Neuronal stem cell (in vitro differentiated cells): ENCODE data around the gene PACS2.

ENCODE experiments used
- DNase-seq: peaks from one replicate; pipeline ENCODE4 v3.0.0-alpha.2; 2013; ENCODE audit warnings: low spot score
- H2AFZ ChIP-seq: one replicate; pipeline ENCODE4 v1.6.1; 2013; ENCODE audit warnings: mild to moderate bottlenecking, low read length, inconsistent platforms
- H2AK5ac ChIP-seq: 2 replicates; pipeline ENCODE4 v1.6.1; 2013; ENCODE audit warnings: low read depth, mild to moderate bottlenecking, inconsistent platforms, low read length, moderate library complexity, mixed read lengths
- H2BK120ac ChIP-seq: 2 replicates; pipeline ENCODE4 v1.6.1; 2013; ENCODE audit warnings: low read depth, mild to moderate bottlenecking, inconsistent platforms, low read length, moderate library complexity, mixed read lengths
- H2BK12ac ChIP-seq: one replicate; pipeline ENCODE4 v1.6.1; 2013; ENCODE audit warnings: low read length, inconsistent platforms
- H2BK15ac ChIP-seq: 2 replicates; pipeline ENCODE4 v1.6.1; 2013; ENCODE audit warnings: mild to moderate bottlenecking, low read length, inconsistent platforms, mixed read lengths
- H2BK5ac ChIP-seq: one replicate; pipeline ENCODE4 v1.6.1; 2013; ENCODE audit warnings: inconsistent platforms, mild to moderate bottlenecking, low read length, moderate library complexity
- H3K14ac ChIP-seq: one replicate; pipeline ENCODE4 v1.6.1; 2013; ENCODE audit warnings: low read length, inconsistent platforms
- H3K18ac ChIP-seq: 2 replicates; pipeline ENCODE4 v1.6.1; 2013; ENCODE audit warnings: low read length, inconsistent platforms
- H3K23ac ChIP-seq: 2 replicates; pipeline ENCODE4 v1.6.1; 2013; ENCODE audit warnings: low read depth, mild to moderate bottlenecking, mixed read lengths, low read length, inconsistent platforms; ENCODE audit not compliant: poor library complexity
- H3K27ac ChIP-seq: replicated peaks from 3 replicates; pipeline ENCODE4 v1.5.1; 2013; ENCODE audit warnings: low read length, inconsistent platforms
- H3K27me3 ChIP-seq, 3 experiments: 2 replicates each; pipeline ENCODE4 v1.6.1; 2013; ENCODE audit warnings: low read length in 3 of 3, mild to moderate bottlenecking in 2 of 3, inconsistent platforms in 1 of 3, low read depth in 1 of 3, mixed read lengths in 1 of 3, moderate library complexity in 1 of 3; ENCODE audit not compliant: control insufficient read depth in 3 of 3, insufficient read depth in 3 of 3
- H3K36me3 ChIP-seq, 2 donors: replicated peaks in 1 of 2; 2 replicates each; pipeline ENCODE4 v1.6.1; 2013; ENCODE audit warnings: low read length in 2 of 2; ENCODE audit not compliant: control insufficient read depth in 2 of 2, insufficient read depth in 2 of 2
- H3K4ac ChIP-seq: 2 replicates; pipeline ENCODE4 v1.6.1; 2013; ENCODE audit warnings: inconsistent platforms, mild to moderate bottlenecking, low read length, moderate library complexity
- H3K4me1 ChIP-seq, 2 donors: 1 replicate in 1 of 2; 2 replicates in 1 of 2; pipeline ENCODE4 v1.6.1; 2013; ENCODE audit warnings: low read length in 2 of 2, low read depth in 1 of 2; ENCODE audit not compliant: control insufficient read depth in 2 of 2, insufficient read depth in 1 of 2
- H3K4me2 ChIP-seq: one replicate; pipeline ENCODE4 v1.6.1; 2013; ENCODE audit warnings: mild to moderate bottlenecking, low read length, inconsistent platforms; ENCODE audit not compliant: insufficient read depth, poor library complexity, severe bottlenecking
- H3K4me3 ChIP-seq, 2 donors: 2 replicates each; pipeline ENCODE4 v1.5.1; 2013; ENCODE audit warnings: low read length in 2 of 2, mild to moderate bottlenecking in 2 of 2, inconsistent platforms in 1 of 2, moderate library complexity in 1 of 2
- H3K79me1 ChIP-seq: one replicate; pipeline ENCODE4 v1.6.1; 2013; ENCODE audit warnings: low read depth, mild to moderate bottlenecking, inconsistent platforms, low read length, moderate library complexity
- H3K9ac ChIP-seq: one replicate; pipeline ENCODE4 v1.6.1; 2013; ENCODE audit warnings: mild to moderate bottlenecking, low read depth, low read length, inconsistent platforms; ENCODE audit not compliant: poor library complexity
- H3K9me3 ChIP-seq, 2 donors: replicated peaks in 1 of 2; 2 replicates each; pipeline versions ENCODE3 to v1.6.1; 2013; ENCODE audit warnings: low read length in 2 of 2, mild to moderate bottlenecking in 2 of 2, inconsistent platforms in 1 of 2, low read depth in 1 of 2, mixed read lengths in 1 of 2, moderate library complexity in 1 of 2; ENCODE audit not compliant: control insufficient read depth in 2 of 2, insufficient read depth in 1 of 2
- H4K8ac ChIP-seq: one replicate; pipeline ENCODE4 v1.6.1; 2013; ENCODE audit warnings: low read depth, mild to moderate bottlenecking, inconsistent platforms, low read length, moderate library complexity
- H4K91ac ChIP-seq: one replicate; pipeline ENCODE4 v1.6.1; 2013; ENCODE audit warnings: low read length, low read depth, mild to moderate bottlenecking, inconsistent platforms; ENCODE audit not compliant: poor library complexity
- WGBS, 2 donors: extraction: QIAGEN DNeasy Blood & Tissue Kit; methylation state at CpG; one replicate each; pipeline ENCODE4 v1.1.7; 2013; ENCODE audit warnings: missing lambda C conversion rate in 2 of 2, mixed read lengths in 1 of 2; ENCODE audit not compliant: insufficient read length in 2 of 2, insufficient replicate concordance in 1 of 2; ENCODE audit errors: extremely low coverage in 2 of 2; 5-methylcytosine and 5-hydroxymethylcytosine counted together

The PACS2 gene

DNA sequence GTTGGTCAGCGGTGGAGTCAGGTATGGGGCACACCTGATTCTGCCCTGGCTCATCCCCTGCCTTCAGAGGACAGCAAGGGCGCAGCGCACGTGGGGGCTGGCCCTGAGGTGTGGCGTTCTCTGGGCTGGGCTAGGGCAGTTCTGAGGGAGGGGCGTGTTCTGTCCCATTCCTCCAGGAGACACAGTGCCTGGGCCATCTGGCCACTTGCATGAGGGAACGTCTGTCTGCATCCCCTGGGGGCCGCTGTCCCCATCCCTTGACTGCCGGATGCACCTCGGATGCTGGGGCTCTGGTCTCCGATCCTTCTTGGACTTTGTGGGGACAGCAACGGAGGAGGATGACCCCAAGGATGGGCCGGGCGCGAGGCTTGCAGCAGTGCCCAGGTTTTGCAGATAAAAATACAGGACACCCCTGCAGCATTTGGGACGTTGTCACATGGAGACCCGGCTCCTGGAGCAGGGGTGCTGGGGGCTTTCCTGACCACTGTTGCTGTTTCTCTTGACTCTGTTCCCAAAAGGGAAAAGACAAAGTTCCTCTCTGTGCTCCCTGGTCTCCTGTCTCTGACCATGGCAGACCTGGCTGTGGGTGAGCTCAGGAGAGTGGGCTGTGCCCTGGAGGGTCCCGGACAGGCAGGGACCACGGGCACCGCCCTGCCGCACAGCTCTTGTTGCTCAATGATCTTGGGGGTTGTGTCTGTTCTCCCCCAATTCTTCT, 112.0 kb downstream of the PACS2 start:
- H3K23ac ChIP-seq: no peak overlapping the region
- H3K4me2 ChIP-seq: no peak overlapping the region
- H2BK12ac ChIP-seq: no peak overlapping the region
- H2BK120ac ChIP-seq: no peak overlapping the region
- H3K4me1 ChIP-seq: peaks cover 5 to 6% of the 10 kb centered on the region in 2 donors
- H3K27me3 ChIP-seq: no peaks in the 10 kb centered on the region
- no peak overlapping the region for H2BK5ac ChIP-seq
- no peak overlapping the region for H2AFZ ChIP-seq
- H4K91ac ChIP-seq: no peak overlapping the region
- no peak overlapping the region for H3K27ac ChIP-seq
- H3K9ac ChIP-seq: peak overlapping the region; percentile 22
- H3K4ac ChIP-seq: no peak overlapping the region
- no peak overlapping the region for H2AK5ac ChIP-seq
- no peak overlapping the region for H3K14ac ChIP-seq
- H4K8ac ChIP-seq: no peak overlapping the region
- peak overlapping the region in 1 of 2 donors; percentile 59 for H3K4me3 ChIP-seq
- H3K36me3 ChIP-seq: peaks cover 30 to 80% of the 10 kb centered on the region in 2 donors
- H2BK15ac ChIP-seq: no peak overlapping the region
- DNase-seq: no peak
- no CpG with 5 or more reads among the region's 21 CpGs for WGBS, 2 donors
- H3K79me1 ChIP-seq: peaks cover 26% of the 10 kb centered on the region
- H3K9me3 ChIP-seq: peaks cover 15 to 38% of the 10 kb centered on the region in 2 donors
- H3K18ac ChIP-seq: no peak overlapping the region

DNA sequence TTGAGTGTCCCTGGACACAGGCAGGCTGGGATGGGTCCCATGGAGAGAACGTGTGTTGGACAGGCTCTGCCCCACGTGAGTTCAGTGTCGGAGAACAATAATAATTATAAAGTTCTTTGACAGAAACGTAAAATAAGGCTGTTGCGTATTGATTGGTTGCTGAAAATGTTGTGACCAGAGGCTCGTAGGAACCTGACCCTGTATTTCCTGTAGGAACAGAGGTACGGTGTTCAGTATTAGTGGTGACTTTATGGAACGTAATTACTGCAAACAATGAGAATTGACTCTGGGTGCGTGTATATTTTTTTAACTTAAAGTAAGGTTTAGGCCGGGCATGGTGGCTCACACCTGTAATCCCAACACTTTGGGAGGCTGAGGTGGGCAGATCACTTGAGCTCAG, 112.9 kb downstream of the PACS2 start:
- no CpG with 5 or more reads among the region's 10 CpGs for WGBS, 2 donors
- Histone ChIP-seq H3K4me2 (no peak overlapping the region), H3K23ac (no peak overlapping the region), H3K14ac (no peak overlapping the region), H3K4me1 (peaks cover 2 to 3% of the 10 kb centered on the region in 2 donors), H3K4me3 (no peak overlapping the region), H3K18ac (no peak overlapping the region), H3K36me3 (peaks cover 27 to 74% of the 10 kb centered on the region in 2 donors), H2BK12ac (no peak overlapping the region), H4K8ac (no peak overlapping the region), H4K91ac (no peak overlapping the region), H3K27ac (no peak overlapping the region), H2AFZ (no peak overlapping the region), H2AK5ac (no peak overlapping the region), H2BK5ac (no peak overlapping the region), H3K27me3 (no peaks in the 10 kb centered on the region), H3K9me3 (peaks cover 15 to 38% of the 10 kb centered on the region in 2 donors), H3K4ac (no peak overlapping the region), H2BK120ac (no peak overlapping the region), H3K79me1 (peaks cover 23% of the 10 kb centered on the region), H2BK15ac (no peak overlapping the region), H3K9ac (no peak overlapping the region)
- no peak for DNase-seq

DNA sequence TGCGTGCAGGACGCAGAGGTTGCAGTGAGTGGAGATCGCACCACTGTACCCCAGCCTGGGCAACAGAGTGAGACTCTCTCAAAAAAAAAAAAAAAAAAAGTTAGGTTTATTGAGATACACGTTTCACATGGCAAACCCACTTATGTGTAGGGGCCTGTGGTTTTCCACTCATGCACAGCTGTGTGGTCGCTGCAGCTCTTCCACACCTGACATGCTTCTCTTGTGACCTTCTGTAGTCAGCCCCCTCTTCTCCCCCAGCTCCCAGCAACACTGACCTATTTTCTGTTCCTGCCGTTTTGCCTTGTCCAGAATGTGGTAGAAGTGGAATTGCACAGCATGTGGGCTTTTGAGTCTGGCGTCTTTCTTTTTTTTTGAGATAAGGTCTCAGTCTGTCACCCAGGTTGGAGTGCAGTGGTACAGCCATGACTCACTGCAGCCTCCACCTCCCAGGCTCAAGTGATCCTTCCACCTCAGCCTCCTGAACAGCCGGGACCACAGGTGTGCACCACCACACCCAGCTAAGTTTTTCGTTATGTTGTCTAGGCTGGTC, 113.5 kb downstream of the PACS2 start:
- H2BK5ac ChIP-seq: no peak overlapping the region
- no peak overlapping the region for H2AK5ac ChIP-seq
- no peak overlapping the region for H2AFZ ChIP-seq
- H3K9ac ChIP-seq: no peak overlapping the region
- peaks cover 25% of the 10 kb centered on the region for H3K79me1 ChIP-seq
- H3K14ac ChIP-seq: no peak overlapping the region
- H4K8ac ChIP-seq: no peak overlapping the region
- no peak for DNase-seq
- peaks cover 27 to 68% of the 10 kb centered on the region in 2 donors for H3K36me3 ChIP-seq
- H2BK120ac ChIP-seq: no peak overlapping the region
- no peak overlapping the region for H3K23ac ChIP-seq
- H2BK15ac ChIP-seq: no peak overlapping the region
- H3K9me3 ChIP-seq: peaks cover 15 to 38% of the 10 kb centered on the region in 2 donors
- WGBS, 2 donors: no CpG with 5 or more reads among the region's 9 CpGs
- no peak overlapping the region for H3K18ac ChIP-seq
- no peak overlapping the region for H3K4me2 ChIP-seq
- no peak overlapping the region for H2BK12ac ChIP-seq
- no peak overlapping the region for H3K27ac ChIP-seq
- H3K27me3 ChIP-seq: no peaks in the 10 kb centered on the region
- H3K4me3 ChIP-seq: no peak overlapping the region
- no peak overlapping the region for H3K4ac ChIP-seq
- no peaks in the 10 kb centered on the region for H3K4me1 ChIP-seq
- no peak overlapping the region for H4K91ac ChIP-seq

DNA sequence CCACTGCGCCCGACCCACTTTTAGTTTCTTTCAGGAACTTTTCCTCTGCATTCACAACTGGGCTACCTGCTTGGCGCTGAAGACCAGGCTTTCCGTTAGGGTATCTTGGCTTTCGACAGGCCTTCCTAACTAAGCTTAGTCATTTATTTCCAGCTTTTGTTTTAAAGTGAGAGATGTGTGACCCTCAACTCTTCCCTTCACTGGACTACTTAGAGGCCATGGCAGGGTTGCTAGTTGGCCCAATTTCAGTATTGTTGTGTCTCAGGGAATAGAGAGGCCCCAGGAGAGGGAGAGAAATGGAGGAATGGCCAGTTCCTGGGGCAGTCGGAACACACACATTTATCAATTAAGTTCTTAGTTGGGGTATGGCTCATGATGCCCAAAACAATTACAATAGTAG, 115.5 kb downstream of the PACS2 start:
- Histone ChIP-seq H4K91ac (no peak overlapping the region), H2BK120ac (no peak overlapping the region), H3K79me1 (peaks cover 18% of the 10 kb centered on the region), H3K4me2 (no peak overlapping the region), H2BK12ac (no peak overlapping the region), H2BK5ac (no peak overlapping the region), H2AFZ (no peak overlapping the region), H3K9me3 (peaks cover 15 to 42% of the 10 kb centered on the region in 2 donors), H3K4me3 (no peak overlapping the region), H4K8ac (no peak overlapping the region), H3K14ac (no peak overlapping the region), H3K4ac (no peak overlapping the region), H3K9ac (no peak overlapping the region), H2BK15ac (no peak overlapping the region), H3K18ac (no peak overlapping the region), H3K27me3 (no peaks in the 10 kb centered on the region), H3K4me1 (peaks cover 0 to 4% of the 10 kb centered on the region in 2 donors), H3K23ac (no peak overlapping the region), H3K27ac (no peak overlapping the region), H3K36me3 (peaks cover 24 to 65% of the 10 kb centered on the region in 2 donors), H2AK5ac (no peak overlapping the region)
- no CpG with 5 or more reads among the region's 6 CpGs for WGBS, 2 donors
- no peak for DNase-seq
